MCF 10A (cell line): Measurements from ENCODE around the gene ATG7. TPM values are rescaled to one million over a fixed set of nuclear protein-coding genes. Genes with fewer than 3 reads are reported as not detected.
A peak's percentile ranks its signal among the peaks of the same experiment; 100 is the strongest.
"Not testable (repeated sequence)": the region's sequence is repeated elsewhere in the genome, so short reads cannot be mapped to it uniquely, and the experiment has no call there.

Experiments
- BruUV-seq: library from RNA; stranded (reverse); fragments of 400-500 nt; replicated peaks from 2 replicates; lab custom pipeline; 2021; lab: Mats Ljungman, UMichigan
- CTCF ChIA-PET: fragments of 300-600 bp; sonication (Branson Sonifier 250); formaldehyde crosslinking; extraction: SDS; loops from one replicate; lab custom pipeline; 2021; ENCODE audit warnings: antibody characterized with exemption, inconsistent platforms; lab: Yijun Ruan, JAX
- POLR2A ChIA-PET: fragments of 300-600, 350-650 bp; sonication (Branson Sonifier 250); formaldehyde crosslinking; extraction: SDS; loops from one replicate; lab custom pipeline; 2020; ENCODE audit warnings: antibody characterized with exemption, inconsistent platforms; lab: Yijun Ruan, JAX
- DNase-seq: peaks from one replicate; pipeline ENCODE4 v3.0.0-alpha.2; 2018; ENCODE audit not compliant: unreplicated experiment
- H3K27ac Mint-ChIP-seq: one replicate; pipeline ENCODE4 v1.8.0; 2022; ENCODE audit warnings: mild to moderate bottlenecking, low read depth, mixed read lengths; ENCODE audit not compliant: unreplicated experiment
- H3K27me3 Mint-ChIP-seq: one replicate; pipeline ENCODE4 v1.8.0; 2022; ENCODE audit warnings: mixed read lengths; ENCODE audit not compliant: insufficient read depth, unreplicated experiment
- H3K36me3 Mint-ChIP-seq: one replicate; pipeline ENCODE4 v1.8.0; 2022; ENCODE audit warnings: mild to moderate bottlenecking, moderate library complexity, mixed read lengths; ENCODE audit not compliant: insufficient read depth, unreplicated experiment
- H3K4me1 Mint-ChIP-seq: one replicate; pipeline ENCODE4 v1.8.0; 2022; ENCODE audit warnings: mixed read lengths; ENCODE audit not compliant: insufficient read depth, unreplicated experiment
- H3K4me3 Mint-ChIP-seq: one replicate; pipeline ENCODE4 v1.8.0; 2022; ENCODE audit warnings: mild to moderate bottlenecking, moderate library complexity, mixed read lengths; ENCODE audit not compliant: unreplicated experiment
- H3K9me3 Mint-ChIP-seq: one replicate; pipeline ENCODE4 v1.8.0; 2022; ENCODE audit warnings: mixed read lengths; ENCODE audit not compliant: unreplicated experiment
- intact Hi-C: fragments of 100-400 bp; cut with micrococcal nuclease; formaldehyde crosslinking; loops from 2 replicates; pipeline ENCODE4 v1.14.1; 2022
- total RNA-seq: library from RNA; stranded (reverse); gene quantifications from 2 replicates; pipeline ENCODE4 v1.2.3, GENCODE V29; 2022
- TF ChIP-seq, protein P1 (sequence below): fragments of 200-600 bp; IDR thresholded peaks from one replicate; pipeline ENCODE4 v1.8.0; 2022; ENCODE audit warnings: antibody characterized with exemption, mild to moderate bottlenecking; ENCODE audit not compliant: unreplicated experiment

The ATG7 gene
- total RNA-seq, 1 experiment from 2014 or later = 54.0 TPM

DNA sequence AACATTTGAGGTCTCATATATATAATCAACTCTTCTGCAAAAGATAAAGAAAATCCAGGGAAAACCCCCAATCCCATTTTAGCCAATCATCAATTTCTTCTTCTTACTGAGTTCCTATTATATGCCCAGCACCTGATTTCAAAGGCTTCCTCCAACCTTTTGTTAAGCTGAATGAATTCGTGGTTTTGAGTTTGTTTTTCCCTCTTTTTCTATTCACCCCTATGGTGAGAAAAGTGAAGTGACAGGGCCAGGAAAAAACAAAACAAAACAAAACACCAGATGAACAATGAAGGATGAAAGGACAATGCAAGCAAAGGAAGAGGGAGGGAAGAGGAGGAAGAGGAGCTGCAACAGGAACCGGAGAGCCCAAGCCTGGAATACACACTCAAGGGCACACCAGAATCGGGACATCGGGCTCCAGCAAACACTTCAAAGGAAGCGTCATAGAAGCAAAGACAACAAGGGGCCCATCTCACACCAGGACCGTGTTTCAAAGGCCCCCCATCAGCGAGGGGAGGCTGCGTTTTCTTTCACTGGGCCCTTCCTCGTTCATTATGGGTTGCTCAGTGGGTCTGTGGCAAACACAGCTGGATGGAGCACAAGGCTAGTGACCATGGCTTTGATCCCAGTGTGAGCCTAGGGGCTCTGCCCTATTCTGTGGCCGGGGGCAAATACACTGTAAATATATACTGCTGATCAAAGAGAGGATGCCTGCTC is 321.3 kb downstream of the ATG7 start:
- CTCF ChIA-PET = interaction anchor here (0.9 kb wide), 1 partner anchor 33 kb away, joined by 4 read pairs; no protein-coding TSS in a partner anchor
- DNase-seq = no peak
- H3K27me3 Mint-ChIP-seq = no peaks in the 10 kb centered on the region
- H3K9me3 Mint-ChIP-seq = no peaks in the 10 kb centered on the region
- H3K27ac Mint-ChIP-seq = no peak overlapping the region
- no peak overlapping the region for H3K4me3 Mint-ChIP-seq
- no TSS peak for BruUV-seq
- intact Hi-C loops = no loop called here
- peaks cover 39% of the 10 kb centered on the region for H3K4me1 Mint-ChIP-seq
- TF ChIP-seq, protein P1, sequence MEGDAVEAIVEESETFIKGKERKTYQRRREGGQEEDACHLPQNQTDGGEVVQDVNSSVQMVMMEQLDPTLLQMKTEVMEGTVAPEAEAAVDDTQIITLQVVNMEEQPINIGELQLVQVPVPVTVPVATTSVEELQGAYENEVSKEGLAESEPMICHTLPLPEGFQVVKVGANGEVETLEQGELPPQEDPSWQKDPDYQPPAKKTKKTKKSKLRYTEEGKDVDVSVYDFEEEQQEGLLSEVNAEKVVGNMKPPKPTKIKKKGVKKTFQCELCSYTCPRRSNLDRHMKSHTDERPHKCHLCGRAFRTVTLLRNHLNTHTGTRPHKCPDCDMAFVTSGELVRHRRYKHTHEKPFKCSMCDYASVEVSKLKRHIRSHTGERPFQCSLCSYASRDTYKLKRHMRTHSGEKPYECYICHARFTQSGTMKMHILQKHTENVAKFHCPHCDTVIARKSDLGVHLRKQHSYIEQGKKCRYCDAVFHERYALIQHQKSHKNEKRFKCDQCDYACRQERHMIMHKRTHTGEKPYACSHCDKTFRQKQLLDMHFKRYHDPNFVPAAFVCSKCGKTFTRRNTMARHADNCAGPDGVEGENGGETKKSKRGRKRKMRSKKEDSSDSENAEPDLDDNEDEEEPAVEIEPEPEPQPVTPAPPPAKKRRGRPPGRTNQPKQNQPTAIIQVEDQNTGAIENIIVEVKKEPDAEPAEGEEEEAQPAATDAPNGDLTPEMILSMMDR = no peak
- peaks cover 6% of the 10 kb centered on the region for H3K36me3 Mint-ChIP-seq
- POLR2A ChIA-PET = interaction anchor here (0.7 kb wide), 1 partner anchor 449 kb away, joined by 3 read pairs; no protein-coding TSS in a partner anchor

DNA sequence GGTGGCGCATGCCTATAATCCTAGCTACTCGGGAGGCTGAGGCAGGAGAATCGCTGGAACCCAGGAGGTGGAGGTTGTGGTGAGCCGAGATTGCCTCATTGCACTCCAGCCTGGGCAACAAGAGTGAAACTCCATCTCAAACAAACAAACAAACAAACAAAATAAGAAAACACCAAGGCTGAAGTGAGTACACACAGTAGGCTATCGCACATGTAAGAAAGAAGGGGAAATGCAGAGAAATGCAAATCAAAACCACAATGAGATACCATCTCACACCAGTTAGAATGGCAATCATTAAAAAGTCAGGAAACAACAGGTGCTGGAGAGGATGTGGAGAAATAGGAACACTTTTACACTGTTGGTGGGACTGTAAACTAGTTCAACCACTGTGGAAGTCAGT is 322.8 kb downstream of the ATG7 start:
- H3K4me1 Mint-ChIP-seq = peaks cover 31% of the 10 kb centered on the region
- peaks cover 14% of the 10 kb centered on the region for H3K36me3 Mint-ChIP-seq
- H3K27me3 Mint-ChIP-seq, H3K27ac Mint-ChIP-seq, DNase-seq, H3K9me3 Mint-ChIP-seq, H3K4me3 Mint-ChIP-seq, POLR2A ChIA-PET, intact Hi-C loops, BruUV-seq, CTCF ChIA-PET: not testable (repeated sequence)

DNA sequence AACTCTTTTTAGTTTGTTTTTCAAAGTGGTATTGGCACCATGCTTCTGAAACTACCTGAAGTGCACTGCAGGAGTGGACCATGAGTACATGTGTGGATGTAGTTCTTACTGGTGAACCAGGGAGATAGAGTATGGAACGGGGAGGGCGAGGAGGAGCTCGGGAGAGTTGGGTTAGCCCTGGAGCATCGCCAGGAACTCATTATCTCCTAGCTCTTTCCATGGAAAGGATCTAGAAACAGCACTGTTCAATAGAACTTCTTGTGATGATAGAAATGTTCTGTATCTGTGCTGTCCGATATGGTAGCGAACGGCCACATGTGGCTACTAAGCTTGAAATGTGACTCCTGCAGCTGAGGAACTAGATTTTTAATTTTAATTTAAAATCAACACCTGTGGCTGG is 324.2 kb downstream of the ATG7 start:
- Mint-ChIP-seq H3K27me3 (no peaks in the 10 kb centered on the region), H3K27ac (no peak overlapping the region), H3K4me3 (no peak overlapping the region), H3K4me1 (peaks cover 31% of the 10 kb centered on the region), H3K36me3 (peaks cover 23% of the 10 kb centered on the region), H3K9me3 (no peaks in the 10 kb centered on the region)
- intact Hi-C loops = no loop called here
- ChIA-PET CTCF (interaction anchor here (0.6 kb wide), 1 partner anchor 591 kb away, joined by 4 read pairs; no protein-coding TSS in a partner anchor), POLR2A (no interaction called here)
- no TSS peak for BruUV-seq
- DNase-seq = no peak
- TF ChIP-seq, protein P1 = no peak

GRCh38 chr3:11600501-11601282 is 328.5 kb downstream of the ATG7 start:
- Mint-ChIP-seq H3K27me3 (no peaks in the 10 kb centered on the region), H3K36me3 (peaks cover 36% of the 10 kb centered on the region), H3K9me3 (no peaks in the 10 kb centered on the region), H3K27ac (peak overlapping the region; percentile 90), H3K4me1 (peaks cover 27% of the 10 kb centered on the region), H3K4me3 (peak overlapping the region; percentile 73)
- BruUV-seq = TSS peak; percentile 8
- peak; percentile 97 for DNase-seq
- intact Hi-C loops = loop anchor here (1.0 to 2.0 kb wide), 3 partner anchors 32 to 204 kb away; partner anchors contain the start of gene VGLL4
- ChIA-PET POLR2A (interaction anchor here (0.6 to 2.7 kb wide), 23 partner anchors 10 to 743 kb away, joined by 3 to 19 read pairs (median 4); partner anchors contain the start of gene VGLL4), CTCF (interaction anchor here (0.6 to 1.3 kb wide), 8 partner anchors 11 to 618 kb away, joined by 3 to 4 read pairs (median 3); no protein-coding TSS in a partner anchor)
- TF ChIP-seq, protein P1 = no peak
